ENCODE measurements around the gene SLC35D1.
"Not testable (repeated sequence)": the region's sequence is repeated elsewhere in the genome, so short reads cannot be mapped to it uniquely, and the experiment has no call there.

The SLC35D1 gene

DNA sequence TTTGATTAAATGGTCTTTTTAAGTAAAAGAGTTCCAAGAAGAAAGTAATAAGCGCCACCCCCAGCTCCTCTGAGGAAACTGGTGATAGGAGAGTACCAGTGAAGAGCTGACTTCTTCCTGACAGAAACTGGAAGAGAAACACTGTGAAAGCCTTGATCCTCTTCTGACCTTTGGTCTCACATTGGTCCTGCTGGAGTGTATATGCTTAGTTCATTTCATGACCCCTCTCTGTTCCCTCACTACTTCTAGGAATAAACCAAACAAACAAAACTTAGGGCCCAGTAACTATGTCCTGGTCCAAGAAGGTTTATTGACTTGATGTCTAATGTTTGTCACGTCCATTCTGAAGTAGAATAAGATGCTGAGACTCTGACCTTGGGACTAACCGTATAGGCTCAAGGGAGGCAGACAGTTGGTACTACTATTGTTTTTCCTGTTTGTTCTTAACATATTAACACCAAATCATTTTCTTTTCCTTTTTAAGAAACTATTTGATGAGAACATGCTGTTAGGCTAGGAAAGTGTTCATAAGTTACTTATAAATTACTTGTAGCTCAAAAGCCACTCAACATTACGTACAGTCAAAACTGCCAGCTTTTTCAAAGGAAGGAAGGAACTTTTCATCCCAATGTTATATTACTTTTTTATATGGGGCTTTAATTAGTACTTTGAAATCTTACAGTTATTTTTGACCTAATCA lies 71.2 kb downstream of the SLC35D1 start:
- DNase-seq: no peak

- peak; percentile 34 for DNase-seq
Measured at GRCh38 chr1:66981679-66982078, 72.3 kb downstream of the SLC35D1 start.

GRCh38 chr1:66980745-66981367 lies 73.1 kb downstream of the SLC35D1 start:
- no peak for DNase-seq

DNA sequence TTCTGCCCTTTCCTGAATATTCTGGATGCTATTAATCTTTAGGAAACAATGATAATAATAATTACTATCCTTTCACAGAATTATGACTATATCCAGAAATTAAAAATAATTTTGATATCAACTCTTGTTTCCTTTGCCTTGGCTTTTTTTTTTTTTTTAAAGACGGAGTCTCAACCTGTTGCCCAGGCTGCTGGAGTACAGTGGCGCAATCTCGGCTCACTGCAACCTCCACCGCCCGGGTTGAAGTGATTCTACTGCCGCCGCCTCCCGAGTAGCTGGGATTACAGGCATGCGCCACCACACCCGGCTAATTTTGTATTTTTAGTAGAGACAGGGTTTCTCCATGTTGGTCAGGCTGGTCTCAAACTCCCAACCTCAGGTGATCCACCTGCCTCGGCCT lies 74.3 kb downstream of the SLC35D1 start:
- DNase-seq: not testable (repeated sequence)

- no peak for DNase-seq
Measured at GRCh38 chr1:66978201-66978600, 75.7 kb downstream of the SLC35D1 start.

DNA sequence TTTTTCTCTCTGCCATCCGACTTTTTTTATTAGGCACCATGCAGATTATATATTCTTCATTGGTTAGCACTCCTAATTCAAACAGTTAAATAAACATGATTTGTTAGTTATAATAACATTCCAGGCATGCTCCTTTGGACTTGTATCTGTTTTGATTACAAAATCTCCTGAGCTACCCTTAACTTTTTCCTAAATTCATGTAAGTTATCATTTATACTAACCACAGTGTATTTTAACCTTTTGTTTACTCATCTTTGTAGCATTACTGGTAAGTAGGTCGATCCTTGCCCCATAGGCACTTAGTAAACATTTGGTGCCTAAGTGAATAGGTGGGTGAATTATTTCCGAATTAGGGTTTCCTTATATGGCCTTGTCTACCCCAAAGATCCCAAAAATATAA lies 85.4 kb downstream of the SLC35D1 start:
- no peak for DNase-seq

DNA sequence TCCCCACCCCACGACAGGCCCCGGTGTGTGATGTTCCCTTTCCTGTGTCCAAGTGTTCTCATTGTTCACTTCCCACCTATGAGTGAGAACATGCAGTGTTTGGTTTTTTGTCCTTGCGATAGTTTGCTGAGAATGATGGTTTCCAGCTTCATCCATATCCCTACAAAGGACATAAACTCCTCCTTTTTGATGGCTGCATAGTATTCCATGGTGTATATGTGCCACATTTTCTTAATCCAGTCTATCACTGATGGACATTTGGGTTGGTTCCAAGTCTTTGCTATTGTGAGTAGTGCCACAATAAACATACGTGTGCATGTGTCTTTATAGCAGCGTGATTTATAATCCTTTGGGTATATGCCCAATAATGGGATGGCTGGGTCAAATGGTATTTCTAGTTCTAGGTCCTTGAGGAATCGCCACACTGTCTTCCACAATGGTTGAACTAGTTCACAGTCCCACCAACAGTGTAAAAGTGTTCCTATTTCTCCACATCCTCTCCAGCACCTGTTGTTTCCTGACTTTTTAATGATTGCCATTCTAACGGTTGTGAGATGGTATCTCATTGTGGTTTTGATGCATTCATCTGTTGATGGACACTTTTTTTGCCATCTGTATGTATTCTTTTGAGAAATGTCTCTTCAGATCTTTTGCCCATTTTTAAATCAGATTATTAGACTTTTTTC lies 87.6 kb downstream of the SLC35D1 start:
- DNase-seq: not testable (repeated sequence)

GRCh38 chr1:66957938-66958337 lies 96.0 kb downstream of the SLC35D1 start:
- no peak for DNase-seq

DNA sequence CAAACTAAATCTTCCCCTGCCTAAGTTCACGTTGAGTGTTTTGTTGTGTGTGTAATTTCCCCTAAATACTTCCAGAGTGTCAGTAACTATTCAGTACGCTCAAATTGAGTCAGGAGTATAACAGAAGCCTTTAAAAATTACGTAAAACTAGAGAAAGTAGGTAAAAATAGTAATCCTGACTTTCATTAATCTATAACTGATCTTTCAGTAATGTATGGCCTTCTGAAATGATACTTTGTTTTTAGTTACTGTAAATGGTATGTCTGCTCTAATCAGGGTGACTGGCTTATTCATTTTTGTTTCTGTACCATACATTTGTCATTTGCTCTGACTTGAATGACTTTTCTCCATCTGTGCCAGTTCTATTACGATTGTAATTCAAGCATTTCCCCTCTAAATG lies 99.7 kb downstream of the SLC35D1 start:
- no peak for DNase-seq

- DNase-seq: no peak
Measured at GRCh38 chr1:66951513-66951912, 102.4 kb downstream of the SLC35D1 start.
